HG02870 (cell line): ENCODE measurements around the gene TRPC4AP.

Experiments
- ATAC-seq: cut with Tn5 transposase; IDR thresholded peaks from one replicate; pipeline ENCODE4 v1.9.1; 2021; ENCODE audit warnings: mild to moderate bottlenecking, moderate library complexity; ENCODE audit not compliant: unreplicated experiment

TRPC4AP gene

DNA sequence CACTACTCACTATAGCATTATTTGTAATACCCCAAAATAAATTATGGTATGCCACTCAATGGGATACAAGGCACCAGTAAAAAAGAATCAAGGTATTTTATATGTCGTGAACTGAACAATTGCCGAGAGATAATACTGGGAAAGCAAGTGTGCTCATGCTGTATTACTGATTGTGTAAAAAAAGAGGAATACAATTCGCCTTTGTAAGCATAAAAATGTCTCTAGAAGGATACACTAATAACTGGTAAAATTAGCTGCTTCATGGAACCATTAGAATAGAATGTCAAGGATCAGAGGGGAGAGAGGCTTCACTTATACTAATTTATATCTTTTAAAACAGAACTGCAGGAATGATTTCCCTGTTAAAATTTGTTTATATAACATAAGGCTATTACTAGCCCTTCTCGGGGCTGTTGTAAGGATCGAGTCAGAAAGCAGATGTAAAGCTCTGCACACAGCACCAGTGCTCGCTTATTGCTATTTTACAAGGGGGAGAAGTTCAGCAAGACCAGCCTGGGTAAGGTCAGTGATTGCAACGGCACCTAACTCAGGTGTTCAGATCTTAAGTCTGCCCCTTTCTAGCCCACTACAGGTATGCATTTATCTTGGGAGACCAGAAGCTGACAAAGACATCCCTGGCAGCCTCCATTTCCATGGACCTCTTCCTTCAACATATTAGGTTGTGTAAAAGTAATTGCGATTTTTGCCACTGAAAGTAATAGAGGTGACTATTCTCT lies 75.3 kb downstream of the TRPC4AP start:
- no peak for ATAC-seq

DNA sequence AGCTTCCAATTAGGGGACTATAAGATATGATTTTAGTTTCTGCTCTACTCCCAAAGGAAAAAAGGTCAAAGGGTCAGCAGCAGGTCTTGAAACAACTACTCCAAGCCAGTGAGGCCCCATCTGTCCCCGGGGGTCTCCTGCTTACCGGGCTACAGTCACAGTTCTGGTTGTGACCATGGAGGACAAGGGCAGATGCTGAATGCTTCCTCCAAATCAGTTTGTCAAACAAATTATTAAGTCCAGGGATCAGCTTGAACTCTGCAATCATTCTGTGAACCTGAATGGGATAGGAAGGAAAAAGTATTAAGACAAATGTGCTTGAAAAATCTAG lies 76.8 kb downstream of the TRPC4AP start:
- ATAC-seq = no peak

DNA sequence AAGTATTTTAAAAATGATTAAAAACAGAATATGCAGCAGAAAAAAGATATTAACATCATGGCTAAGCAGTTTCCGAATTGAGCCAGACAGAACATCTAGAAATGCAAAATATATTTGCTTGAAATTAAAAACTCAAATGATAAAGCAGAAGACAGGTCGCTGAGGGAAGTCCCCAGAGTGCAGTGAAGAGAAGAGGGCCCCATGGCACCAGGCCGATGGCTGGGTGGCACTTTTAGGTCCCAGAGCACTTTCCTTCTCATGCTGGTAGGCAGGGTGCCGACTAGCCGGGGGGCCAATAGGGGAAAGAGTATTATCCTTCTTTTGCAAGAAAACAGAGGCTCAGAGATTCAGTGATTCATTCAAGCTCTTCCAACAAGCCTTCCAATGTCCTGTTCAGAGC lies 78.1 kb downstream of the TRPC4AP start:
- no peak for ATAC-seq

DNA sequence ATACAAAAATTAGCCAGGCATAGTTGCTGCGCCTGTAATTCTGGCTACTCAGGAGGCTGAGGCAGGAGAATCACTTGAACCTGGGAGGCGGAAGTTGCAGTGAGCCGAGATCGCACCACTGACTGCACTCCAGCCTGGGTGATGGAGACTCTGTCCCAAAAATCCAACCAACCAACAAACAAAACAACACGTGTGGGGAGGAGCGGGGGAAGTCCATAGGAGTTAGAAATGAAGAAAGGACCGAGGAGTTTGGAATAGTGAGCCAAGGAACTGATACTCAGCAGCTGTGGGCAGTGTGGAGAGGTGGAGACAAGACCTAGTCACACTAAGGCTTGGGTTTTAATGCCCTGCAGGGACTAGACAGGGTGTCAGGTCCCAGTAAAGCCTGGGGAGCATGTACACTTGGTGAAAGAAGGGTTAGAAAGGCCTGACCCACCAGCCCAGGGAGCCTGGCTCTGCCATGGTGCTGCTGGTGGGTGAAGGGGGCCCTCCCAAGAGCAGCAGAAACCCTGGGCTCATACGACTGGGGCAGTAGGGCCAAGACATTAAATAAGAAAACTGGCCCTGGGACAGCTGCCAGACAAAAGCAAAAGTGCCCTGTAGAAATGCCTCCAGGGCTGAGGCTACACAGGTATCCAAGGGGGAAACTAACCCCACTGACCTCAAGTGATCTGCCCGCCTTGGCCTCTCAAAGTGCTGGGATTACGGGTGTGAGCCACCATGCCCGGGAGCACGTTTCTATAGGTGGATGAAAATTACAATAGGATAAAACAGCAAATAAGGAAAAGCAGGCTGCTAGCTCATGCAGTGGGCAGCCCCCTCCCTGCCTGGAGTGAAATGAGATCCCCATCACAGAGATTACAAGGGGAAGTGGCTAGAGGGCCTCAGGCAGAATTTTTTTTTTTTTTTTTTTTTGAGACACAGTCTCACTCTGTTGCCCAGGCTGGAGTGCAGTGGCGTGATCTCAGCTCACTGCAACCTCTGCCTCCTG lies 78.9 kb downstream of the TRPC4AP start:
- ATAC-seq = no peak

DNA sequence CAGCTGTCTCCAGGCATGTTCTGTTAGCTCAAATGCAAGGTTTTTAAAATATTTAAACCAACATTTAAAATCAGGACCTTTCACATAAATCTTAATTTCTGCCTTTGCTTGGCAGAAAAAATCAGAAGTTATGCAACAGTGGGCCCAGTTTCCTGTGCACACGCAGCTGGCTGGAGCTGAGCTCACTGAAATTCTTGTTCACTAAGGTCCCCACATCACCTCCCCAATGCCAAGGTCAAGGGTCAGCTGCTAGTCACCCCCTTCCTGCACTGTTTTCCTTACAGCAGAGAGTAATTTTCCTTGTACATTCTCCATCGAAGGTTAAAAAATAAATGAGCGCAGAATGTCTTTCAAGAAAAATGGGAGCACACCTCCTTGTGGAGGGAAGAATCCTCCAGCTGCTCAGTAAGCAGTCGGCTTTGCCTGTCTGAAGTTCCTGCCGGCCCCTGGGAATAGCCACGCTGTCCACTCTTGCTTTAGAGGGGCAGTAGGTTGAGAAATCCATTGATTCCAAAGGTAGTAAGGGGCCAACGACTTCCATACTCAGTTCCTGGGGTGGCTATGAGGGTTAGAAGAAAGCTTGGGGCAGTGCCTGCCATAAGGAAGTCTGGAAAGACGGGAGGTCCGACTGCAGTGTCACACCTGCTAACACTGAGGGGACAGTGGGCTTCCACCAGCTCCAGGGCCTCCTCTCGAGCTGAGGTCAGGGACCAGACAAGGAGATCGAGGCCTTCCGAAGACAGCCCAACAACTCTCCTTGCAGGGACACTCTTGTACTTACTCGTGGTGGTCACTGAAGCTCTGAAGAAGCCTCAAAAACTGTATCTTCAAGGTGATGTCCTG lies 80.2 kb downstream of the TRPC4AP start:
- ATAC-seq = no peak

DNA sequence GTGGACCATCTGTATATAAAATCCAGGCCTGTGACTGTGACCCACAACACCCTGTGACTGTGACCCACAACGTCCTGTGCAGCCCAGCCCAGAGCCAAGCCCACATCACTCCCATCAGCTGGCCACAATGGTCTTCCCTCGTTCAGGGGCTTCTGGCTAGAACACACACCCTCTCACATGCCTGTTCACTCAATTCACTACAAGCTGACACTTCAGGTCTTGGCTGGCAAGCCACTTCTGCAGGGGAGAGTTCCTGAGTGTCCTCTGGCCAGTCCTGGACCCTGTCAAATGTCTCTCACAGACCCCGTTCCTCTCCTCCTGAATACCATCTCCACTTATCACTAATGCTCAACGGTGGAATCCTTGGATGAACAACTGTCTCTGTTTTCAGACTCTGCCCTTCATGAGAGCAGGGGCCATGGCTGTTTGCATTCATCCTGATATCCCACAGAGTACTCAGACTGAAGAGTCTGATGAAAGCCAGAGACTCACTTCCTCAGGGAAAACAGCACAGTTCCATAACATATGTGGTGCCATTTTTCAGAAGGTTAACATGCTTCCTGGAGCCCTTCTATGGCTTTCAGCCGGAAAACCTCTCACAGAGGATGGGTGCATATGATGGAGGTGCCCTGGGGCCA lies 80.9 kb downstream of the TRPC4AP start:
- no peak for ATAC-seq

DNA sequence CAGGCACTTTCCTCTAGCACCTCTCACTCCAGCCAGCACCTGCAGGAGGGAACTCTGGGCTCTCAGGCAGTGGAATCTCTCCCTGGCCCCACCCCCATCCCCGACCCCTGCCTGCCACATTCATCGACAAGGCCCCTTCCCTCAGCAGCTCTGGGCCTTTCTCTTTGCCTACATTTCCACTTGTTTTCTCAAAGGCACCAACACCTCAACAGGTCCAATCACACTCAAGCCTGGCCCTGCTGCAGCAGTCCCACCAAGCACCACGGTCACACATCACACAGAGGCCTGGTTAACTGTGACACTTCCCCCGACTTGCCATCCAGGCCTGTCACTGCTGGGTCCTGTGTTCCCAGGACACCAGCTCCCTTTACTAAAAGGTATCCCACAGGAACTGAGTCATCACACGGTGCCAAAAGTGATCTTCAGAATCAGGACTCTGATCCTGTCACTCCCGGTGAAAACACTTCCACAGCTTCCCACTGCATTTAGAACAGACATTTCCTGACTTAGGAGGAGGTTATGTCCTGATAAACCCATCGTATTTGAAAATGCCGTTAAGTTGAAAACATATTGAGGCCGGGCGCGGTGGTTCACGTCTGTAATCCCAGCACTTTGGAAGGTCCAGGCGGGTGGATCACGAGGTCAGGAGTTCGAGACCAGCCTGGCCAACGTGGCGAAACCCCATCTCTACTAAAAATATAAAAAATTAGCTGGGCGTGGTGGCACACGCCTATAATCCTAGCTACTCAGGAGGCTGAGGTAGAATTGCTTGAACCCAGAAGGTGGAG lies 82.0 kb downstream of the TRPC4AP start:
- ATAC-seq = no peak

DNA sequence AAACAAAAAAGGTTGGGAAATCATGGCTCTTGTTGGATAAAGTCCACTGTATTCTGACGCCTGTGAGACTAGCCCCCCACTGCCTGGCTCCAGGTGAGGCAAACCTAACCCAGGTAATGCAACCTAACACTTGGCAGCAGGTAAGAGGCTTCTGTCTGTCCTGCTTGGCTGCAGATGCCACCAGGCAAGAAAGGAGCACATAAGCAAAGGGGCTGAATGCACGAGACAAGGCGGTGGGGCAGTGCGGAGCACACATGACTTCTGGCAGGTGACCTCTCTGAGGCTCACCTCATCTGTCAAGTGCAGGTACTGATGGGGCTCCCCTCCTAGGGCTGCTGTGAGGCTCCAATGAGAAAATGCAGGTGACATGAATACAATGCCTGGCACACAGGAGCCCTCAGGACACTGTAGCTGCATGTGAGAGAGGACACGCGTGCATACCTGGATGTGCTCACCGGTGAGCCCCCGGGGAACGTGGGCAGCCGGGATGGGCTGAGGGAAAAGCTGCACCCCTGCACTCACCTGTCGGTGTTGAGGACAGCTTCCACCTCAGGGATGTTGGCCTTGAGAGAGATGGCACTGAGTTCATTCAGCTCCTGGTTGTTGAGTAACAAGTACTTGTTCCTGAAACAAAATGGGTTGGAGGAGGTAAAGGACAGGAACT lies 82.8 kb downstream of the TRPC4AP start:
- ATAC-seq = no peak

DNA sequence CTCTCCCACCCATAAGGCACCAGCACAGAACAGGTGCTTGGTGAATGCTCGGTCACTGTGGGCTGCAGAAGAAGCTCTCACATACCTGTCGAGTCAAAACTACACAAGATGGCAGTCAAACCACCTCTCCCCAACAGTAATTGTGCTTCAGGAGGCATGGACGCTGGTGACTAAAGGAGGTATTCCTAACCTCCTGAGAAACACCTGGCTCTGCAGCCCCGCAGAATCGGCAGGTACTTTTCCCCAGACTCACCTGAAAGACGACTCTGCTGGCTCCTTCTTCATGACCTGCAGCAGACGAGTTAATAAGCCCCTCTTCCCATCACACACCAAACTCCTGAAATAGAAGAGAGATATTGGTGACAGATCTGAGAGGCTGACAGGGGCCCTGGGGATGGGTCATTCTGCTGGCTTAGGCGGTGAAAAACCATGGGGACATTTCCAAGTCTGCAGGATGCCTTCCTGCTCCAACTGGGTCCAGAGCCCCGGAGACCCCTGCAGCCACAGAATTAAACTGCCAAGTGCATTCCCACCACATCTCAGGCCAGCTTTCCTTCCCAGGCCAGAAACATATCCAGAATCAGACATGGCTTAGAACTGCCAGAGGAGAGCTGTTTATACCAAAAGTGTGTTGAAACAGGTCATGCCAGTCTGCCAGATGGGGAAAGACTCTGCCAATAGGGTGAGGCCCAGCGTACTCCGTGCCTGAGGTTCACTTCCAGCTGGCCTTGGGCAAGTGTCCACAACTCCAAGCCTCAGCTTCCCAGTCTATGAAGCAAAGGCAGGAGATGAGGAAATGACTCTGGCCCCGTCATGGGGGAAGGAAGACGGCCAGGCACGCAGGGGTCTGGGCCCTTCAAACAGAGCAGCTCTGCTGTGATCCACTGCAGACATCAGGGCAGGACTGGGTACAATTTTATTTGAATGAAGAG lies 83.9 kb downstream of the TRPC4AP start:
- no peak for ATAC-seq

DNA sequence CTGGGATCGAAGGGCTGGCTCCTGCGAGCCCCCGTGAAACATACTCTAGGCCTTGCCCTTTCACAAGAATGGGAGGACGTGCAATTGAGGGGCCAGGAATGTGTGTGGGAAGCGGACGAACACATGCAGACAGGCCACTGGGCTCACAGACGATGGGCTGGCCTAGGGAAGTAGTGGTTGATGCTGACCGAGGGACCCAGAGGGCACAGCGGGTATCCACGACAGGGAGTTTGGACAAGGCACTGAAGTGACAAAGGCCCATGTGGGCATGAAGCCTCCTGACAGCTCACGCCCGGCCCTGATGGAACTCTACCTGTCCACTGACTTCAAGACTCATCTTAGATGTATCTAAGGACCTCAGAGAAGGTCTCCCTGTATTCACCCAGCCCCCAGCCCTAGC lies 84.7 kb downstream of the TRPC4AP start:
- no peak for ATAC-seq

DNA sequence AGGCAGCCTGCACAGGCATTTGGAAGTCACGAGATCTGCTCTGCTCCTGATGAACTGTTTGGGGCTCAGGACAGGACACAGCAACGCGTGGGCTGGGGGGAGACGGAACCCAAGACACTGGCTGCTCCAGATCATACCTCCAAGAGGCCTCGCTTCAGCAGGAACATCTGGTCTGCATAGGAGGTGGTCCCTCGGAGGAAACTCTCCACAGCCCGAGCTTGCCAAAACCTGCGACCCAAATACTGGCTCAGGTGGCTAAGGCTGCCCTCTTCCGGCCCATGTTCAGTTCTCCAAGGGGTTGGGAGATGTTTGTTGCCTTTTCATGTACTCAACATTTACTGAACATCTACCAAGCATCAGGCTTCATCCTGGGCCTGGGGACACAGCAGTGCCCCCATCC lies 85.2 kb downstream of the TRPC4AP start:
- no peak for ATAC-seq

DNA sequence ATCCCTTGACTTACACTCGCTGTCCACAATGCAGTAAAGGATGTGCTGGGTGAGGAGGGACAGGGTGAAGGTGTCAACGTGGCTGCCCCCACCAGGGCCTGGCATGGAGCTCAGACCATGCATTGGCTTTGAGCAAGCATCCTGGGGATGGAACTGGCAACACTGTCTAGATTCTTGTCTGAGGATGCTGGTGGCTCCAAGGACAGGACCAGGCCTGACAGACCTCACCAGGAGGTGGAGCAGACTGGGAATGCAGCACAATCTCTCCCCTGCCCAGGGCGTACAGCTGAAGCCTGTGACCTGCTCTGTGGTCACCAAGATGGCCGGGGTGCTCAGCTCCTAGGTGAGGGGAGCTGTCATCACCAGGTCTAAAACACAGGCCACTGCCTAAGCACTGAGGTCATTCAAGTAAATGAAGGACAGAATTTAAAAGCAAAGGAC lies 86.1 kb downstream of the TRPC4AP start:
- ATAC-seq = no peak

DNA sequence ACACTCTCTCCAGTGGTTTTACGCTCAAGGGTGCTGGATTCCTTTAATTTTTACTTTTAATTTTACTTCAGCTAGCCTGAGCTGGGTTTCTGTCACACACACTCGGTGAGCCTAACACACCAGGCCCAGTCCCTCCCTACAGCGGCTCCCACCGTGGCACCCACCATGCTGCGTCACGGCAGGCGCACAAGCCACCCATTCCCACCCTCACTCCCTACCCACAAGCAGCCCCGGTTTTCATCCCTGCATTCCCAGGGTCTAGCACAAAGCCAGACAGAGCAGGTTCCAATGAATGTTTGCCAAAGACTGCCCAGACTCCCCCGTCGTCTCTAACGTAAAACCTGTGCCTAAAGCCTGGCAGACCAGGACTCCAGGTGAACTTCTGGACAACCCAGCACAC lies 86.6 kb downstream of the TRPC4AP start:
- no peak for ATAC-seq

DNA sequence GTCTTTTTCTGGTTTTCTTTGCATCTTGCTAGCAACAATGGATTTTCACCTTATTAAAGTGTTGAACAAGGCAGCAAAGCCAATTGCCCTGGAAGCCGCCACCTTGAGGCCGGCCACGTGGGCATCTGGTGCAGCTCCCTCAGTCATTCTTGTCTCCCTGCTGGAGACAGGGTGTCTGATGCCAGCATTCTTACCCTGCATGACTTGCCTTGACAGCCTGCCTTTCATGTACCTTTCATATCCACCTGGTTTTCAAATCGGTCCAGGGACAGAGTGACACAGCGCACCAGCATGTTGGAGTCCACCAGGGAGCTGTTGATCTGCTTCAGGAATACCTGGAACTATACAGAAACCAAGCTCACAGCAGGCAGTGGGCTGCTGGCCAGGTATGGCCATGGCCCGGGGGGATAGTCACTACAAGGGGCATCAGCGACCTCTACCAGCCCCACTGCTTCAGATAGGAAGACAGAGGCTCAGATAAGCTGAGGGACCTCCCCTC lies 87.1 kb downstream of the TRPC4AP start:
- no peak for ATAC-seq

DNA sequence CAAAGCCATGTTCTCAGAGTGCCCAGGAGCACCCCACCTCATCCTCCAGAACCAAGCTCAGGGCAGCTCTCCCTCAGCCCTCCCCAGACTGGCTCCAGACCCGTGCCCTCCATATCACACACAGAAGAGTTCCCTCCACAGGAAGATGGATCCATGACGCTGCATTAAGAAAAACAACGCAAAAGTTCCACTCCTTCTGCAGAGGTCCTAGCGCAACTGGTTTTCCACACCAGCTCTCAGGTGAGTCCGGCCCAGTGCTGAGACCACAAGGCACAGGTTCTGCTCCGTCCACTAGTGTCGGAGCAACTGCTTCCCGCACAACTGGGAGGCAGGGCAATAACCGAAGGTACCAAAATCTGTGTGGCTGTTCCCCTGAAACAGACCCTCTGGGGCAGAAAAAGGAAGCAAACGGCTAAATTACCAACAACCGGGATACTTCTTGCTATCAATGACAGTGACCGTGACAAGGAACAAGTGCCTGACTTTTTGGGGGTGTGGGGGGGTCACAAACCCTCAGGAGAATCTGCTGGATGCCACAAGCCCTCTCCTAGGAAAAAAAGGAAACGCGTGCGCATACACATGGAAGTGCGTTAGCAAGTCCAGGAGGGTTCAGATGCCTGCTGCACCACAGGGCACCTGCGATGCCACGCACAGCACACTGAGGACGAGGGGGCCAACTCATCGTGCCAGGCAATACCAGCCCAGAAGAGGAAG lies 87.7 kb downstream of the TRPC4AP start:
- no peak for ATAC-seq

DNA sequence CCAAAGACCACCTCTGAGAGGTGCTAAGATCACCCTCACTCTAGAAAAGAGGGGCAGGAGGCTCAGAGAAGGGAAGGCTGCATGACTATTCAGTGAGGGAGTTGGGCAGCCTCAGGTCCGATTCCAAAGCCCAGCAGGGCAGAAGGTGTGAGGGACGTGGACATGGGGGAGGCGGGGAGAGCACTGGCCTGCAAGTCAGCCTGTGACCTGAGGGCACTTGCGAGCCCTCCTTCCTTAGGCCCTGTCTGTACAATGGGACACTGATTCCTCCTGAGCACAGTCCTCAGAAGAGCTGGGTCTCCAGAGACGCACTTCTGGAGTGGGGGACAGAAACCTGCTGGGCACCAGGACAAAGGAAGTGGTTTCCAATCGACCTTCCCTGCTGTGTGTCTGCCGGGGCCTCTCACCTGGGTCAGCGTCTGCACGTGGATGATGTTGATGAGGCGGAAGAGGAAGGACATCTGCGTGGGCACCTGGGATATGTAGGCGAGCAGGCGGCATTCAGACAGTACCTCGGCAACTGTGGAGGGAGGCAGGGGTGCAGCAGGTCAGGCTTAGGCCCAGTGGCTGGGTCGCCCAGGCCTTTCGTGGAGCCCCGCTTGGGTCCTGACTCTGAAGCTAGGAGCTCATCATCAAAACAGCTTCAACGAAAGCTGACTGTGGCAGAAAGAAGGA lies 88.4 kb downstream of the TRPC4AP start:
- ATAC-seq = no peak
